NCI-H526 treated with DMSO at 0.1 percent for 48 hours (cell line): ENCODE data around the gene VAV2.

Source experiments
- DNase-seq: peaks from one replicate; lab custom pipeline; 2025; lab: John Stamatoyannopoulos, UW

VAV2 gene

DNA sequence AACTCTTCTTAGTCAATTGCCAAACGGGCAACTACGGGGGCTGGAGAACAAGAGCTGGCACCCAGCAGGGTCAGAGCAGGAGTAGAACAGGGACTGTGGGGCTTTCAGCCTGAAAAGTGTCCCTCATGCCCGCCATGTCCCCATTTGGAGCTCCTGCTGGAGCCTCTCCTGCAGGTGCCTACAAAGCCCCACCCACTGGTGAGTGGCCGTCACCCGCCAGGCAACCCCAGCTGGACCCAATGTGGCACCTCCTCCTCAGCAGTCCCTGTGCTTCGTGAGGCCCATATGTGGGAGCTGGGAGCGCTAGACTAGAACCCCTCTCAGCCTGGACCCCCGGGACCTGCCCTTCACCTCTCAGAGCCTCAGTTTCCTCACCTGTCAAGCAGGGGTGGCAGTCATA, 40.9 kb downstream of the VAV2 start:
- DNase-seq = no peak

DNA sequence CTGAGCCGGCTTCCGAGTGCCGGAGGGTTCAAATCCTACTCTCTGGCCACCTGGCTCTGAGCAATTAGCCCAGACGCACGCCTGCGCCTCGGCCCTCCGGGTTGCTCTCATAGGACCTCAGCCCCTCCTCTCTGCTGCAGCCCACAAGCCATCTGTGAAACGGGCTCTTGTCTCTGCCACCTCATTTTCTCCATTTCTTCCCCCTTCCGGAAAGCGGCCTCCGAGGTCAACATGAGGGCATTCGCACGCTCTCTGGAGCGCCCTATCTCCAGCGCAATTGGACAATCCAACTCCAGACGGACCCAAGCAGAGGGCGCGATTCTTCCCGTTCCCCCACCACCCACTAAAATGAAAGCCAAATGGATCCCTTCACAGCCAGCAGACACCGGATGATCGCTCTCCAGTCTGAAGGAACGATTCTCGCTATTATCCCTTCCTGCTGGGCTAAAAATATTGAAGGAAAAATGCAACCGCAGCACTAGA, 41.5 kb downstream of the VAV2 start:
- no peak for DNase-seq

DNA sequence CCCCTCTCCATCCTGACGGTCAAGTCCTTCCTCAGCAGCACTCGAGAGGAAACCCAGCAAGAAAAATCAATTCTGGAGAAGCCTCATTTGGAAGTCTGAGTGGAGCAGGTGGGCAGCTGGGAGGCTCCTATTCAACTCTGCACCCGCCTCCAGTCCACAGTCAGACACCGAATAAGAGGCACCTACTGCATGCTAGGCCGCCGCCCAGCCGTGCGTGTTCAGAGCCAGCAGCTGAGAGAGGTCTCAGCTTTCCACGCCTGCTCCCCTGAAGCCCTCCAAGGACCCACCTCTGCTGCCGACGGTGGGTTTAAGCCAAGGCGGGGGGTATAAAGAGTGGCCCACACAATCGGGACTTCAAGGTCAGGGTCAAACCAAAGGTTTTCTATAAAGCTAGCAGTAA, 41.9 kb downstream of the VAV2 start:
- DNase-seq = no peak

DNA sequence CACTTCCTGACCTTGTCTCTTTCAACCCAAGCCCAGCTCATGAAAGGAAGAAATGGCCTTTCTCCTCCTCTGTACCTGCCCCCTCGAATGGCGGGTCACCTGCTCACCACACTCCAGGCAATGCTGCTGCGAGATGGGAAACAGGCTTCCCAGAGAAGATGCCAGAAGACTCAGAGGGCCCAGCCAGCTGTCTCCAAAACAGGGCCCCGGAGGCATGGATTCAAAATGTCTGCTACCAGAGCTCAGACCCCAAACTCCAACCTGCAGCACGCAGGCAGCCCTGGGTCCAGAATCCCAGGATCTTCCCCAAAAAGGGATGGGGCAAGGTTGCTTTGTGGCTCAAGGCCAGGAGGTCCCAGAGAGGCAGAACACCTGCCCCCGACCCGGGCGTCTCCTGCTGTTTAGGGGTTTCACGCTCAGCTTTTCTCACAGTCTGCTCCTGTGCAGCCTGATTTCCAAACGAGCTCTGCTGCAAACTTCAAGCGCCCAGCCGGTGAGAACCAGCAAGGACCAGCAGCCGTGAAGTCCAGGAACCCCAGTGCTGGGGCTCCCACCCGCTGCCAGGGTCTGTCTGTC, 42.5 kb downstream of the VAV2 start:
- DNase-seq = no peak

DNA sequence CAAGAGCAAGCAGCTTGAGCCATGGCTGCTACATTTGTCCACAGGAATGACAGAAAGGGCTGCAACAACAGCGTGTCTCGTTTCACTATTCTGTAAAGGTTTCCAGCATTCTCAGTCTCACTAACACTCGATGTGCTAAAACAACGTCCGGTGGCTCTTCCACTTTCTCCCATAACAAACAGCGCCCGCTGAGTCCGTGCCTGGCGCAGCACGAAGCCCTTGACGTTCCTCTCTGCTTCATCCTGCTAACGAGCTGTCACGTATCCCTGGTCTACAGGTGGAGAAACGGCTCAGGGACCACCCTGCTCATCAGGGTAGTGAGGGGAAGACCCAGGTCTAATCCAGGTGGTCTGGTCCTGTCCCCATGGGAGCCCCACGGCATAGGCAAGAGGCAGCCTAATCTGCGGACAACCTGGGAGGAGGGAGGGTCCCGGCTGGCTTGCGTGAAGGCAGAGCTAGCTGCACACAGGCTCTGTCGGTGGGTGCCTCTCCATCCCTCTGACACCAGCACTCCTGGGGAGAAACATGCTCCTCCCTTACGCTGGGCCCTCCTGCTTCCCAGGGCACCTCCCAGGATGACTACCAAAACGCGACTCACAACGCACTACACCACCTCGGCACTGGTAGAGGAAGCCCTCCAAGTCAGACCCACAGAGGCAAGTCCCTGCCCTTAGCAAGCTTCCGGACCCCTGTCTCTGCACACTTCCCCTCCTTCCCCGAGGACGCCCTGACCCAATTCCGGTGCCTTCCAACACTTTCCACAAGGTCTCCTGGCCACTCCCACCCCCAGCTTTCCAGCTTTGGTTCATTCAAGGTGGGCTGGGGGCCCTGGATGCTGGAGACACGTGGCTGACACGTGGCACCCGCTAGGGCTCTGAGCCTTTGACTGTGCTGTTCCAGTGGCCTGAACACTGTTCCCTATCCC, 43.3 kb downstream of the VAV2 start:
- DNase-seq = no peak

- DNase-seq = no peak
Observed at GRCh38 chr9:133948131-133948530, 44.0 kb downstream of the VAV2 start.

DNA sequence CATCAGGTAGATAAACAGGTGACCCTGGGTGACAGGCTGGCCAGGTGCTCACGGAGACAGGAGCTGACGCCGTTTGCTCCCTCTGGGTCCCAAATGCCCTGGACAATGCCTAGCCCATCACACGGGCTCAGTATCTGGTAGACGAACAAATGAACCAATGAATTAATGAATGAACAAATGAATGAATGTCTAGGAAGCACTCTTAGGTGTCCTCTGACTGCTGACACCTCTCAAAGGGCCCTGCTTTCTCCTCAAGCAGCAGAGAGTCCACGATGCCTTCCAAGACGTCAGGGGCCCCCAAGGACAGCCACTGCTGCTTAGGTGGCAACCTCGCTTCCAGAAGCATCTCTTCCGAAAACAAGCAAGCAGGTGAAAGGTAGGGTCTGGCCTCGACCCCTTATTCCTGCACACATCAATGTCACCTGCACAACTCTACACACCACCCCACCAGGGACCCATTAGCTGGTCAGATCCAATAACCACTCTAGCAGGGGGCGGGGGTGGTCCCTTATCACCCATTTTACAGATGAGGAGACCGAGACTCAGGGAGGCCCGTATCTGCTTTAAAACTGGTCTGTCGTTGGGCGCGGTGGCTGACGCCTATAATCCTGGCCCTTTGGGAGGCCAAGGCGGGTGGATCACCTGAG, 45.2 kb downstream of the VAV2 start:
- DNase-seq = no peak

DNA sequence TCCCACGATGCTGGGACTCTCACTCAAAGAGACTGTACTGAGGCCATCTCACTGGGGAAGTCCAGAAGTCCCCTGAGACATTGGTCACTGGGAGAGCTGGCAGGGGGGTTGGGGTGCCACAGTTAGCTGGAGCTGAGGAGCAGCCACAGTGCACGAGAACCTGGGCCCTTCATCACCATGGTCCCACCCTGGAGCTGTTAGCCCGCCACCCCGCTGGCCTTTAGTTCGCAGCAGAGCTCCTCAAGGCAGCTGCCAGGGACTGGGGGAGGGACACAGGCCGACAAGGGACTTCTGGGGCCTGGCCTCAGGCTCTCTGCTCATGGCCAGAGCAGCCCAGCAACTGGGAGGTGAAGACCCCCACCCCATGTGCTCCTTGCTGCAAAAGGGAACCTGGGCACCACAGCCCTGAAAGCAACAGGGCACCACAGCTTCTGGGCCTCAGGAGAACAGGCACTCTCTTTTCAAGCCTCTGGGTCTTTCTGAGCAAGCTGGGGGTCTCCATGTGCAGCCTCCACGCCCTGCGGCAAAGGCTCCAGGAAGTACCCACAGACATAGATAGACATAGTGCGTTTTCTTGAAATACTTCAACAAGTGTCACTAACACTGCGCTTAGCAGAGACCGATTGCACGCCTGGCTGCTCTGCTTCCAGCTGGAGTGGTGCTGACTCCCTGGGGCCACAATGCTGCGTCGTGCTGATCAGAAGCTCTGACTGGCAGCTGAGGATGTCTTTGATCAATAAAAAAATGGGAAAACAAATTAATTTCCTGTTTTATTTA, 46.0 kb downstream of the VAV2 start:
- no peak for DNase-seq

GRCh38 chr9:133945314-133945975, 46.7 kb downstream of the VAV2 start:
- DNase-seq = no peak

DNA sequence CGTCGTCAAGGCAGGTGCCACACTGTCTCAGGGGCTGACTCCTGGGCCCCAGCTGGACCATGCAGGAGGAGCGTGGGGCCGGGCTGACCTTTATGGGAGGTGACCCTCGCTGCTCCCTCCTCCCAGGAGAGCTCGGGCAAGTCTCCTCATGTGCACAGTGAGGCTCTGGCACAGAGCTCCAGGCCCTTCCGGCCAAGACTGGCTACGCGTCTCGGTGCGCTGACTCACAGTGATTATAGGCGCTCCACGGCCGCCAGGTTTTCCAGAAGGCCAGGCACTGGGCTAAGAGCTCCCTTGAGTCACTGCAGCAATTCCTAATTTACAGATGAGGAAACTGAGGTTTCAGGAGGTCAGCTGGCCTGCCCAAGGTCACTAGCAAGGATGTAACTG, 47.4 kb downstream of the VAV2 start:
- DNase-seq = no peak

DNA sequence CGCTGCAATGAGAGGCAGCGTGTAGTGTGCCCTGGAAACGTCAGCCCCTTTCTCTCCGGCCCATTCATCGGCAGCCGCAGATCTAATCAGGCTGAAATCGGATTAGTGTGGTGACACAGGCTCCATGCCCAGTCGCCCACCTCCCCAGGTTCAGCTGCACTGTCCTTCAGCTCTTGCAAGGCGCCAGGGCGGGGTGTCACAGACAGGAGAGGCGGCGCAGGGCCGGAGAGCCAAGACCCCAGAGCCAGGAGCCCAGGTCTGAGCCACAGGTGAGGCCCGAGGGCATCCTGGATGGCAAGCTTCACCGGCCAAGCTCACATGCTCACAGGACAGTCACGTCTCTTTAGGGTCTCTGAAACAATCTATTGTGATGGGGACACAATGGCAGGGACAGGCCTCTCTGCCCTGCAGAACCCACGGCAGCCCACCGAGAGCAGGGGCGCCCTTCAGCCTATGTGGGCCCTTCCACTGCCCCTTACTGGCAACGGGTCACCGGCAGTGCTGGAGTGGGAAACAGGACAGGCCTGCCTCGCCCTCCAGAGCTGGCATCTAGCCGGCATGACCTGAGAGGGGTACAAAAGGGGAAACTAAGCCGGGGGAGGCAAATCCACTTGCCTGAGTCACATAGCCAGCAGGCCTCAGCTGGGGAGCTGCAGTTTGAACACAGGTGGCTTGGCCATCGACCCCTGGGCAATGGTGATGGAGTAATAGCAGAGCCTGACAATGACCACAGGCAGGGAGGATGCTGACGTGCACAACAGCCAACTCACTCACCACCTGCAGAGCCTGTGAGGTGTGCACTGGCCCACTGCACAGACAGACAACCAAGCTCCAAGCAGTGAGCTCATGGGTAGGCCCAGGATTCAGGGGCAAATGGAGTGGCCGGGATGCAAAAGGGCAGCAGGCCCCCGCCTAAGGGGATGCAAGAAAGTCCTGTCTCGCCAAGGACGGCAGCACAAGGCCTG, 48.1 kb downstream of the VAV2 start:
- DNase-seq = no peak

DNA sequence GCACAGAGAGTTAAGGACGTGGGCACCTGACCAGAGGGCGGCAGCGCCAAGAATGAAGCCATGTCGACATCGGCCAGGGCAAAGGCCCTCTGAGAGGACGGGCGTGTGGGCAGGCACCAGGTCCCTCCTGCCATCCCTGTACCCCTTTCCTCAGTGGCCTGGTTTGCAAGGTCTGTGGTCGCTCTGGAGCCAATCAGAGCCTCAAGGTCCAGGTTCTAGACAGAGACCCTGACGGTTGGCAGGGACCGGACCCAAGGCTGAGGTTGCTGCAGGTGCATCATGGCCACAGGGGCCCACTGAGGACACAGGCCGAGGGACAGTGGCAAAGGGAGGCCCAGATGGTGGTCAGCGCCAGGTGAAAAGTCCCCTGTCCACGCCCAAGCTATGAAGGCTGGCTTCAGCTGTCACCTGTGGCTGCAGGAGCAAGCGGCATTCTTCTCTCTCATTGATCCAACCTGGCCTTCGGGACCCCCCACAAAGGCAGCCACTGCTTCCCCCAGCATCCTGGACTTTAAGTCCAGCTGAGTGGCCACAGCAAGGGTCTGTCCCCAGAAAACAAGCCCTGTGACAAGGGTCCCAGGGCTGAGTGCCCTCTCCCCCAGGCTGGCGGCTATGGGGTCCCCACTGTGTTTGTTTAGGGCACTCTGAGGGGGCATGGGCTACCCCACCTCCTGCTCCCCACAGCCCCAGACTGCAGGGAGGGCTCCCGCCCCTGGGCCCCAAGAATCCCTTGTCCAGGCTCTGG, 48.9 kb downstream of the VAV2 start:
- DNase-seq = no peak

DNA sequence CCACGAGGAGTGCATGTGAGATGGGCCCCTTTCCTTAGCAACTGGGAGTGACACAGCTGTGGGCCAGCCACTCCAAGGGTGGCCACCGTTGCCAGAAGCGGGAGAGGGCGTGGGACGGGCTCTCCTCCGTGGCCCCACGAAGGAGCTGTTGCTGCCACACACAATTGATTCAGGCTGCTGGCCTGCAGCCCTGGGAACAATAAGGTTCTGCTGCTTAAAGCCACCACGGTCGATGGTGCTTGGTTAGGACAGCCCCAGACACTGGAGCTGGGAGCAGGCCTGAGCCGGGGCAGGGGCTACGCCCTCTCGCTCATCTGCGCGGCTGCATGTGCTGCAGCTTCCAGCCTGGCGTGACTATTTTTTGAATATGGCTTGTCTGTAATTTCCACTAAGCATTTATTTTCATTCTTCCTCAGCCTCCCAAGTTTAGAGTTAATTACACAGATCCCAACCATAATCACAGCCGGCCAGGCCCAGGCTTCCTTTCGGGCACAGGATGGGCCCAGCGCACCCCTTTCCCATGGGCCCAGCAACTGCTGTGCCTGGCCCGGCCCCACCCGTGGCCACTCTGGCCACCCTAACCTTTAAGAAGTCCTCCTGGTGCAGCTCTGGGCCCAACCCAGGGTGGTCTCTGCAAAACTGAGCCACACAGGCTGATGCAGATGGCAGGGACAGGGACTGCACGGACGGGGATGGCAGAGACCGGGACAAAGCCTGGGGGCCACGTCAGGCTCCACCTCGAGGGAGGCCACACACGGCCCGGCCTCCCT, 49.7 kb downstream of the VAV2 start:
- DNase-seq = no peak

DNA sequence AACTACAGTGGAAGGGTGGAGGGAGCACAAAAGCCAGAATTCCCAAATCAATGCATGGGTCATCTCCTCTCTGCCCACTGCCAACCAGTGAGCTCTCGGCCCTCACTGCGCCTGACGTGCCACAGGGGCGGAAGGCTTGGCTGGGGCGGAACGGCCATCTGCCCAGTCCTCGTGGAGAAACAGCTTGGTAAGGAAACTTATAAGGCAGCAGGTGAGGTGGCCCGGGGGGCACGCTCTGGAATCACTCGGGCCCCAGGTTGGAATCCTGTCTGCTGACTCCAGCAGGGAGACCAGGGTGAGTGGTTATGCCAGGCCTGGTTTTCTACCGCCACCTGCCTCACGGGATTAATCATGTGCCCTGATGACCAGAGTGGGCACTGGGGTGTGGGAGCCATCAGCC, 52.3 kb downstream of the VAV2 start:
- no peak for DNase-seq

DNA sequence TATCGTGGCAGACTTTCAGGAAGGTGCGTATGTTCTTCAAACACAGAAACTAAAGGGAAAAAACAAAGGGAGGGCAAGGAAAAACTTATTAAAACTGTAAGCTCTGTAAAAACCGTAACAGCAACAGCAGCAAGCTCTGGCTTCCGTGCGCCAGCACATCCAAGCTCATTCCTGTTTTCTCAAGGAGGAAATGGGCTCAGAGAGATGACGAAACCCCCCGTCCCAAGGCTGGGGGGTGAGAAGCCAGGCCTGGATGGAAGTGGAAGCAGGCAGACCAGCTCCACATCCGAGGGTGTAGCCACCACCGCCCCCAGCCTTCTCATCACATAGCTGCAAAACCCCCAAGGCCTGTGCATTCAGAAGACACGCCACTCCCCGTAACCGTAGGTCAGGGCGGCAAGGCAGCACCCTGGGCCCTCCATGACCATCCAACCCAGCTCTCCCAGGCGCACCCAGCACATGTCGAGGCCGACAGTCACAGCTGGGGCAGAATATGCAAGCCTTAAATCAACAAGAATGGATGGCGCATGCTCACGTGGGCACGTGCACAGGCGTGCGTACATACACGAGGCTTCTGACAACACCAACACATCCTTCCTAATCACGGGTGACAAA, 52.8 kb downstream of the VAV2 start:
- no peak for DNase-seq

- DNase-seq = no peak
Observed at GRCh38 chr9:133938753-133939152, 53.4 kb downstream of the VAV2 start.

DNA sequence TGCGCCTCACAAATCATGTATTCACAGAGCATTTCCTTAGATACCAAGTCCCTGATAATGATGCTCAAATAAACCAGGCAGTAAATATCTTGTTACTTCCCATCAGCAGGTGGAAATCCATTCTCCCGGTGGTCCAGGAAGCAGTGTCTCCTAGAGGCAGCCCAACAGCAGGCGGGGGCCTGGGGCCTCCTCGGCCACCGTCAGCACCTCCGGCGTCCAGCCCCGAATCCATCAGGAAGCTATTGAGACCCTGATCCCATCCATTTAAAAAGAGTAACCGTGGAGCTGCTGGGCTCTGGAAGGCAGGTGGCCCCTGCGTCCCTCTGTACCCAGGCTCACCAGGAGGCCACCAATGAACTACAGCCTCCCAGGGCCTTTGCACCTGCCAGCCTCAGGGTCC, 54.0 kb downstream of the VAV2 start:
- DNase-seq = no peak

DNA sequence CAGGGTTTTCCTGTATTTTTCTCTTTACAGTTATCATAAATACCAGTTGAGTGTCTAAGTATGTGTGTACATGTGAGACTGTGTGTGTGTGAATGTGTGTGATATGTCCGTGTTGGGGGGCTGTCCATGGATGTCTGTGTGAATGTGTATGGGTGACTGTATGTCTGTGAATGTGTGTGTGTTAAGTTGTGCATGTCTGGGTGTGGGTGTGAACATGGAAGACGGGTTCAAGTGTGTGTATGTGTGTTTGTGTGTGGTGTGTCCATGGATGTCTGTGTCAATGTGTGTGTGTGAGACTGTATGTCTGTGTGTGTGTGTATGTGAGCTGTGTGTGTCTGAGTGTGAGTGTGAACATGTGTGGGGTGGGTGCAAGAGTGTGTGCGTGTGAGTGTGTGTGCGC, 55.0 kb downstream of the VAV2 start:
- no peak for DNase-seq
